Measurements from ENCODE around the gene ZNF554.
"Not testable (repeated sequence)": the region's sequence is repeated elsewhere in the genome, so short reads cannot be mapped to it uniquely, and the experiment has no call there.

The ZNF554 gene

DNA sequence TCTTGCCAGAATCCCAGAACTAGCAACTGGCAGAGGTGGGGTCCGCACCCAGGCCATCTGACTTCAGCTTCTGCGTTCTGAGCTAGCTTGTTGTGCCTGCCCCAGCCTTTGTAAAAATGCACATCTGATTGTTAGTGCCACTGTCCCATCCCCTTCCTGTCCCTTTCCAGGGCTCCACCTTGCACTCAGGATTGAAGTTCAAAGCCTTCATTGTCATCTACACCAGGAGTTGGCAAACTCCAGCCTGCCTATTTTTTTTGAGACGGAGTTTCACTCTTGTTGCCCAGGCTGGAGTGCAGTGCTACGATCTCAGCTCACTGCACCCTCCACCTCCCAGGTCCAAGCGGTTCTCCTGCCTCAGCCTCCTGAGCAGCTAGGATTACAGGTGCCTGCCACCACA, 31.4 kb upstream of the ZNF554 start:
- Histone ChIP-seq H3K4me1 (peaks cover 0 to 31% (median 21%) of the 10 kb centered on the region in 4 donors), H3K27me3 (no peaks in the 10 kb centered on the region), H3K36me3 (peaks cover 0 to 32% (median 13%) of the 10 kb centered on the region in 3 donors), H3K9me3 (no peaks in the 10 kb centered on the region), H3K4me3 (no peak overlapping the region), H3K27ac (no peak overlapping the region)
- TF ChIP-seq, protein P1, sequence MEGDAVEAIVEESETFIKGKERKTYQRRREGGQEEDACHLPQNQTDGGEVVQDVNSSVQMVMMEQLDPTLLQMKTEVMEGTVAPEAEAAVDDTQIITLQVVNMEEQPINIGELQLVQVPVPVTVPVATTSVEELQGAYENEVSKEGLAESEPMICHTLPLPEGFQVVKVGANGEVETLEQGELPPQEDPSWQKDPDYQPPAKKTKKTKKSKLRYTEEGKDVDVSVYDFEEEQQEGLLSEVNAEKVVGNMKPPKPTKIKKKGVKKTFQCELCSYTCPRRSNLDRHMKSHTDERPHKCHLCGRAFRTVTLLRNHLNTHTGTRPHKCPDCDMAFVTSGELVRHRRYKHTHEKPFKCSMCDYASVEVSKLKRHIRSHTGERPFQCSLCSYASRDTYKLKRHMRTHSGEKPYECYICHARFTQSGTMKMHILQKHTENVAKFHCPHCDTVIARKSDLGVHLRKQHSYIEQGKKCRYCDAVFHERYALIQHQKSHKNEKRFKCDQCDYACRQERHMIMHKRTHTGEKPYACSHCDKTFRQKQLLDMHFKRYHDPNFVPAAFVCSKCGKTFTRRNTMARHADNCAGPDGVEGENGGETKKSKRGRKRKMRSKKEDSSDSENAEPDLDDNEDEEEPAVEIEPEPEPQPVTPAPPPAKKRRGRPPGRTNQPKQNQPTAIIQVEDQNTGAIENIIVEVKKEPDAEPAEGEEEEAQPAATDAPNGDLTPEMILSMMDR (IDR thresholded peaks at IDR 0.05): no peak
- intact Hi-C loops (cut with DNase I; ENCODE audit: low total_unique reads): no loop called here
- DNase-seq: no peak

DNA sequence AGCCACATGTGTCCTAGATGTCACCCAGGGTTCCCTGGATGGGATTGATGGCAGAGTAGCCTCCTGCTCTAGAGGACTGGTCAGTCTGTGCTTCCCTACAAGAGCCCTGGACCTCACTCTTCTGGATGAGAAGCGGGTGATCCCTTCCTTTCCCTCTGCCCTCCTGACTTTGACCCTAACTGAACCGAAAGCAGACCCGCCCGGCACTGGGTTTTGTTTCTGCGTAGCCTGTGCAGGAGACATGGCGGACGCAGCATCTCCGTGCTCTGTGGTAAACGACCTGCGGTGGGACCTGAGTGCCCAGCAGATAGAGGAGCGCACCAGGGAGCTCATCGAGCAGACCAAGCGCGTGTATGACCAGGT, 29.5 kb upstream of the ZNF554 start:
- intact Hi-C loops (cut with DNase I; ENCODE audit: low total_unique reads): no loop called here
- Histone ChIP-seq H3K27me3 (no peaks in the 10 kb centered on the region), H3K27ac (no peak overlapping the region), H3K4me3 (no peak overlapping the region), H3K36me3 (peaks cover 0 to 52% (median 20%) of the 10 kb centered on the region in 3 donors), H3K9me3 (no peaks in the 10 kb centered on the region), H3K4me1 (peaks cover 0 to 15% (median 9%) of the 10 kb centered on the region in 4 donors)
- TF ChIP-seq, protein P1 (IDR thresholded peaks at IDR 0.05): no peak
- no peak for DNase-seq

DNA sequence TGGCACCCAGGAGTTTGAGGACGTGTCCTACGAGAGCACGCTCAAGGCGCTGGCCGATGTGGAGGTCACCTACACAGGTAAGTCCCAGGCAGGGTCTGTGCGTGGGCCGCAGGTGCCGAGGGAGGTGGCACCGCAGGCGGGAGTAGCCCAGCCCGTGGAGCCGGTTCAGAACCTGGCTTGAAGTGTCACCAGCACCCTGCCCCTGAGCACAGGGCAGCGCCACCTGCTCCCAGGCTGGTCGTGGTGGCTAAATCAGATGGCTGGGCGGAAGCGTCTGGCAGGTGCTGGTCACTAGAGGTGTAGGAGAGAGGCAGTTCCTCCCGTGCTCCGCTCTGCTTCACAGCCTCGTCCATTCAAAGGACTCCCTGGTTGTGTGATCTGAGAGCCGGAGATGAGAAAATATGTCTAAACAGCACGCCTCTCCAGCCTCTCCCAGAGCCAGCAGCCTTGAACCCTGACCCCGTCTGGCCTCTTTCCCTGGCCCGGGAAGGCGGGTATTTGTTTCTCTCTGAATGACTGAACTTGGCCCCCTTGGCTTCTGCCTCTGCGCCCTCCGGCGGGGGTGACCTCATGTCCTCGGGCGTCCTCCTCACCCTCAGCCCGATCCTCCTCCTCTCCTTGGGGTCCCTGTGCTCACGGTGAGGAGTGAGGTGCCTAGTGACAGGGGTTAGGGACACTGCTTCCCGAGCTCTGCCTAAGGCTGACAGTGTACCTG, 29.0 kb upstream of the ZNF554 start:
- TF ChIP-seq, protein P1 (IDR thresholded peaks at IDR 0.05): no peak
- Histone ChIP-seq H3K36me3 (peaks cover 0 to 57% (median 25%) of the 10 kb centered on the region in 3 donors), H3K9me3 (no peaks in the 10 kb centered on the region), H3K4me3 (no peak overlapping the region), H3K27me3 (no peaks in the 10 kb centered on the region), H3K27ac (no peak overlapping the region), H3K4me1 (peaks cover 0 to 11% (median 8%) of the 10 kb centered on the region in 4 donors)
- intact Hi-C loops (cut with DNase I; ENCODE audit: low total_unique reads): no loop called here
- no peak for DNase-seq

DNA sequence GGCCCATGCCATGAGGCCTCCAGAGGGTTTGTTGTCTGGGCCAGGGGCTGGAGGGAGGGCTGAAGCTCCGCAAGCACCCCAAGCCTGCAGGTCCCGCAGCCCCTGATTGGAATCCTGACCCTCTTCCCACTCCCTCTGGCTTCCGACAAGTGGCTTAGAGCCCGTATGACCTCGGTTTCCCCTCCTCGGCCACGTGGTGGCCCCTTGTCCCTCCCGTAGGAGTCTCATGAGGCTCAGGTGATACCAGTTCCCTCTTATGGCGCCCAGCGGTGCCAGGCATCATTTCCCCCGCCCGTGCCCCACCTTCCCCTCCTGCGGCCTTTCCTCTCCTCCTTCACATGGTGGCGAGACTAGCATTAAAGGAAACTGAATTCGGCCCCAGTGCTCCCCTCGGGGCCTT, 28.2 kb upstream of the ZNF554 start:
- TF ChIP-seq, protein P1 (IDR thresholded peaks at IDR 0.05): no peak
- no peak overlapping the region for H3K27ac ChIP-seq
- H3K4me1 ChIP-seq: peaks cover 0 to 4% (median under 1%) of the 10 kb centered on the region in 4 donors
- no peak overlapping the region for H3K4me3 ChIP-seq
- no peaks in the 10 kb centered on the region for H3K9me3 ChIP-seq
- no peak for DNase-seq
- no peaks in the 10 kb centered on the region for H3K27me3 ChIP-seq
- H3K36me3 ChIP-seq: peaks cover 0 to 64% (median 25%) of the 10 kb centered on the region in 3 donors
- intact Hi-C loops (cut with DNase I; ENCODE audit: low total_unique reads): no loop called here

DNA sequence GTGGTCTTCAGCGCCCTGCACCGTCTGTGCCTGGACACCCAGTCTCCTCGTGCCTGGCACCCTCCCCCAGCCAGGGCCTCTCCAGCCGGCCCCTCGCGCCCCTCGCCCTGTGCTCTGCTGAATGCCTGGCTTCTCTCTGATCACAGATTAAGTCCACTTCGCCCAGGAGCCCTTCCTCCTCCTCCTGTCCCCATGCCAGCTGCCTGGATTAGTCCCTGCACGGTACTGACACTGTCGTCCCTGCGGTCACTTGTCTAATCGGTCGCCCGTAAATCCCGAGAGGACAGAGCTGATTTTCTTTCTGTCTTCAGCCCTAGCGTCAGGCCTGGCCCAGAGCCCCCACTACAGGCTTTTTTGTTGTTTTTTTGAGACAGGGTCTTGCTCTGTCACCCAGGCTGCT, 27.8 kb upstream of the ZNF554 start:
- TF ChIP-seq, protein P1 (IDR thresholded peaks at IDR 0.05): no peak
- H3K4me1 ChIP-seq: no peaks in the 10 kb centered on the region
- no peak overlapping the region for H3K4me3 ChIP-seq
- DNase-seq: no peak
- H3K27me3 ChIP-seq: no peaks in the 10 kb centered on the region
- H3K36me3 ChIP-seq: peaks cover 0 to 69% (median 27%) of the 10 kb centered on the region in 3 donors
- H3K27ac ChIP-seq: no peak overlapping the region
- H3K9me3 ChIP-seq: no peaks in the 10 kb centered on the region
- intact Hi-C loops (cut with DNase I; ENCODE audit: low total_unique reads): no loop called here

DNA sequence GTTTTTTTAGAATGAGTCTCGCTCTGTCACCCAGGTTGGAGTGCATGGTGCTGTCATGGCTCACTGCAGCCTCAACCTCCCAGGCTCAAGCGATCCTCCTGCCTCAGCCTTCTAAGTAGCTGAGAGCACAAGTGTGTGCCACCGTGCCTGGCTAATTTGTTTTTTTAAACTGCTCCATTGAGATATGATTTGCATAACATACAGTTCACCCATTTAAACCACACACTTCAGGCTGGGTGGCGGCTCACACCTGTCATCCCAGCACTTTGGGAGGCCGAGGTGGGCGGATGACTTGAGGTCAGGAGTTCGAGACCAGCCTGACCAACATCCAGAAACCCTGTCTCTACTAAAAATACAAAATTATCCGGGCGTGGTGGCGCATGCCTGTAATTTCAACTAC, 27.0 kb upstream of the ZNF554 start:
- H3K9me3 ChIP-seq; intact Hi-C loops (cut with DNase I; ENCODE audit: low total_unique reads); H3K4me1 ChIP-seq; H3K4me3 ChIP-seq; DNase-seq; H3K27ac ChIP-seq; H3K27me3 ChIP-seq: not testable (repeated sequence)
- peaks cover 0 to 77% (median 35%) of the 10 kb centered on the region in 3 donors for H3K36me3 ChIP-seq
